Spleen (tissue), 11 donors: ENCODE measurements around the gene GRB10. TPM values are rescaled to one million over a fixed set of nuclear protein-coding genes. Genes with fewer than 3 reads are reported as not detected.

Source experiments
- DNase-seq: peaks from one replicate; pipeline ENCODE4 v3.0.0-alpha.2; 2020
- H3K27ac ChIP-seq, 8 donors: fragments of 200-600 bp; sonication (generic) in 7 of 8; 1 replicate in 4 of 8; 2 replicates in 4 of 8; pipeline versions ENCODE4 v1.5.0 to v1.8.0; 2016 to 2021; ENCODE audit warnings: inconsistent platforms in 4 of 8, mild to moderate bottlenecking in 4 of 8, moderate library complexity in 1 of 8
- H3K27me3 ChIP-seq, 7 donors: fragments of 200-600 bp; sonication (generic) in 6 of 7; replicated peaks in 1 of 7; 1 replicate in 4 of 7; 2 replicates in 3 of 7; pipeline versions ENCODE4 v1.5.0 to v1.8.0; 2016 to 2021; ENCODE audit warnings: inconsistent platforms in 3 of 7, mild to moderate bottlenecking in 1 of 7
- H3K36me3 ChIP-seq, 6 donors: fragments of 200-600 bp; sonication (generic) in 5 of 6; 1 replicate in 4 of 6; 2 replicates in 2 of 6; pipeline versions ENCODE4 v1.5.0 to v1.8.0; 2016 to 2021; ENCODE audit warnings: inconsistent platforms in 2 of 6
- H3K4me1 ChIP-seq, 6 donors: fragments of 200-600 bp; sonication (generic) in 5 of 6; 1 replicate in 3 of 6; 2 replicates in 3 of 6; pipeline versions ENCODE4 v1.5.0 to v1.8.0; 2016 to 2021; ENCODE audit warnings: inconsistent platforms in 3 of 6
- H3K4me3 ChIP-seq, 8 donors: fragments of 200-600 bp; sonication (generic) in 7 of 8; 1 replicate in 4 of 8; 2 replicates in 4 of 8; pipeline versions ENCODE4 v1.5.0 to v1.8.0; 2016 to 2021; ENCODE audit warnings: inconsistent platforms in 4 of 8, mild to moderate bottlenecking in 4 of 8, moderate library complexity in 2 of 8
- H3K9me3 ChIP-seq, 8 donors: fragments of 200-600 bp; sonication (generic) in 7 of 8; 1 replicate in 4 of 8; 2 replicates in 4 of 8; pipeline versions ENCODE4 v1.5.0 to v1.8.0; 2016 to 2021; ENCODE audit warnings: inconsistent platforms in 4 of 8
- POLR2A ChIP-seq, 3 donors: fragments of 450-650 bp; IDR thresholded peaks; one replicate each; pipeline ENCODE4 v1.5.1; 2017; ENCODE audit warnings: antibody characterized with exemption in 3 of 3, mild to moderate bottlenecking in 1 of 3
- POLR2AphosphoS5 ChIP-seq, 3 donors: sonication (generic); formaldehyde crosslinking; IDR thresholded peaks; one replicate each; pipeline ENCODE4 v1.5.1; 2017; ENCODE audit warnings: antibody characterized with exemption in 3 of 3
- WGBS, 5 donors: extraction: QIAGEN DNeasy Blood & Tissue Kit in 3 of 5; methylation state at CpG; one replicate each; pipeline versions ENCODE4 v1.1.5 to v1.1.7; 2013 to 2018; 5-methylcytosine and 5-hydroxymethylcytosine counted together
- intact Hi-C: fragments of 100-400 bp; cut with DNase I; formaldehyde crosslinking; loops from one replicate; pipeline ENCODE4 v1.15.0; 2023; ENCODE audit warnings: low total_unique reads
- polyA plus RNA-seq, 3 donors: library from polyadenylated mRNA; stranded (reverse); fragments of 200-250 nt; gene quantifications; one replicate each; pipeline ENCODE4 v1.2.1, GENCODE V29; 2013
- total RNA-seq, 7 donors: library from RNA; depleted of rRNA in 3 of 7; stranded (reverse); fragments of >200 nt in 3 of 7; fragmentation: NEBNext Ultra II Directional in 4 of 7; extraction: Animal tissue kit (Norgen Biotek cat#: 25700) in 4 of 7; gene quantifications; one replicate each; pipeline versions ENCODE4 v1.1.0 to v1.2.1, GENCODE V29; 2016 to 2021
- TF ChIP-seq, protein P1 (sequence below), 11 experiments: fragments of 200-600 bp in 7 of 11; fragments of 450-650 bp in 4 of 11; sonication (generic) in 4 of 11; IDR thresholded peaks in 8 of 11; conservative IDR thresholded peaks in 3 of 11; 1 replicate in 7 of 11; 2 replicates in 4 of 11; pipeline versions ENCODE4 v1.4.0 to v1.8.0; 2016 to 2021; ENCODE audit warnings: antibody characterized with exemption in 11 of 11, inconsistent platforms in 4 of 11, mild to moderate bottlenecking in 1 of 11
- donor health status: healthy with polysubstance abuse.
- donor health status: DM: no; HTN: no; CAD: no; lungs with moderate emphysema.
- donor health status: DM: no; HTN: no; CAD: no.
- donor health status: Bipolar disorder and iron deficiency.
- donor health status: healthy.
- donor health status: DM: no; HTN: no; CAD: no.
- donor health status: DM: yes; HTN: yes; CAD: no.

GRB10 gene
- total and polyA plus RNA-seq, 10 donors: 11.3 to 159 (median 115) TPM

DNA sequence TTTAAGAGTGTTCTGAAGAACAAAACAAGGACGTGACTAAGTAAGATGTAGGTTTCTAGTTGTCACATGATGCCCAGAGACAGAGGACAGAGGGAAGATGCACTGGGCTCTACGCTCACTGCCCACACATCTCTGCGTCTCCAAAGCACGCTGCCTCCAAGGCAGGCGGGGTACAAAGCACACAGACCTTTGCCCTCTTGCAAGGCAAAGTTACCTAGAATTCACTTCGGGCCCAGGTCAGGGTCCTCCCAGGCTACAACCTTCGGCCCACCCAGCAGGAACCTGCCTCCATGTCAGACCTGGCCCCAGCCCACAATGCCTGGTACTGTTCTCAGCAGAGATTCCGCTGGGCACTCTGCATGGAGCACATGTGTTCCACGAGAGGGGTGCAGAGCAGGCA lies 26.5 kb downstream of the GRB10 start:
- Histone ChIP-seq H3K27ac (no peak overlapping the region), H3K27me3 (no peaks in the 10 kb centered on the region), H3K4me3 (no peak overlapping the region), H3K9me3 (no peaks in the 10 kb centered on the region), H3K4me1 (peaks cover 0 to 30% (median 7%) of the 10 kb centered on the region in 6 donors), H3K36me3 (peaks cover 0 to 36% (median 0%) of the 10 kb centered on the region in 6 donors)
- WGBS, 5 donors: 89 to 92% (median 91%) methylated on average over 9 of the region's 9 CpGs
- DNase-seq: no peak
- TF ChIP-seq POLR2AphosphoS5 (IDR thresholded peaks at IDR 0.05) (no peak), POLR2A (IDR thresholded peaks at IDR 0.05) (no peak)
- TF ChIP-seq, protein P1, sequence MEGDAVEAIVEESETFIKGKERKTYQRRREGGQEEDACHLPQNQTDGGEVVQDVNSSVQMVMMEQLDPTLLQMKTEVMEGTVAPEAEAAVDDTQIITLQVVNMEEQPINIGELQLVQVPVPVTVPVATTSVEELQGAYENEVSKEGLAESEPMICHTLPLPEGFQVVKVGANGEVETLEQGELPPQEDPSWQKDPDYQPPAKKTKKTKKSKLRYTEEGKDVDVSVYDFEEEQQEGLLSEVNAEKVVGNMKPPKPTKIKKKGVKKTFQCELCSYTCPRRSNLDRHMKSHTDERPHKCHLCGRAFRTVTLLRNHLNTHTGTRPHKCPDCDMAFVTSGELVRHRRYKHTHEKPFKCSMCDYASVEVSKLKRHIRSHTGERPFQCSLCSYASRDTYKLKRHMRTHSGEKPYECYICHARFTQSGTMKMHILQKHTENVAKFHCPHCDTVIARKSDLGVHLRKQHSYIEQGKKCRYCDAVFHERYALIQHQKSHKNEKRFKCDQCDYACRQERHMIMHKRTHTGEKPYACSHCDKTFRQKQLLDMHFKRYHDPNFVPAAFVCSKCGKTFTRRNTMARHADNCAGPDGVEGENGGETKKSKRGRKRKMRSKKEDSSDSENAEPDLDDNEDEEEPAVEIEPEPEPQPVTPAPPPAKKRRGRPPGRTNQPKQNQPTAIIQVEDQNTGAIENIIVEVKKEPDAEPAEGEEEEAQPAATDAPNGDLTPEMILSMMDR (IDR thresholded peaks at IDR 0.05 in 8 of 11, conservative IDR thresholded peaks at IDR 0.05 in 3 of 11): no peak
- intact Hi-C loops: no loop called here

DNA sequence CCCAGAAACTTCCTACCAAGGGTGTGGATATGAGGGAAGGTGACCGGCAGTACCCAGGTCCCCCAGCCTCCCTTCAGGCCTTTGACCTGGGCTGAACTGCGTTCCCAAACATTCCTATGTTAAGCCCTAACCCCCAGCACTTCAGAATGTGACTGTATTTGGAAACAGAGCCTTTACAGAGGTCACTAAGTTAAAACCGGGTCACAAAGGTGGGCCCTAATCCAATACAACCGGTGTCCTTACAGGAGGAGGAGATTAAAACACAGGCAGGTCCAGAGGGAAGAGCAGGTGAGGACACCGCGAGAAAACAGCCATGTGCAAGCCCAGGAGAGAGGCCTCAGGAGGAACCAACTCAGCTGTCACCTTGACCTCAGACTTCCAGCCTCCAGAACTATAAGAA lies 28.0 kb downstream of the GRB10 start:
- peaks cover 0 to 45% (median 0%) of the 10 kb centered on the region in 6 donors for H3K36me3 ChIP-seq
- no peaks in the 10 kb centered on the region for H3K27me3 ChIP-seq
- no peaks in the 10 kb centered on the region for H3K9me3 ChIP-seq
- no peak for TF ChIP-seq POLR2AphosphoS5 (IDR thresholded peaks at IDR 0.05)
- TF ChIP-seq, protein P1 (IDR thresholded peaks at IDR 0.05 in 8 of 11, conservative IDR thresholded peaks at IDR 0.05 in 3 of 11): no peak
- WGBS, 5 donors: 73 to 95% (median 83%) methylated on average over 6 of the region's 6 CpGs
- intact Hi-C loops: no loop called here
- peaks cover 0 to 30% (median 7%) of the 10 kb centered on the region in 6 donors for H3K4me1 ChIP-seq
- no peak overlapping the region for H3K4me3 ChIP-seq
- no peak overlapping the region for H3K27ac ChIP-seq
- no peak for DNase-seq

DNA sequence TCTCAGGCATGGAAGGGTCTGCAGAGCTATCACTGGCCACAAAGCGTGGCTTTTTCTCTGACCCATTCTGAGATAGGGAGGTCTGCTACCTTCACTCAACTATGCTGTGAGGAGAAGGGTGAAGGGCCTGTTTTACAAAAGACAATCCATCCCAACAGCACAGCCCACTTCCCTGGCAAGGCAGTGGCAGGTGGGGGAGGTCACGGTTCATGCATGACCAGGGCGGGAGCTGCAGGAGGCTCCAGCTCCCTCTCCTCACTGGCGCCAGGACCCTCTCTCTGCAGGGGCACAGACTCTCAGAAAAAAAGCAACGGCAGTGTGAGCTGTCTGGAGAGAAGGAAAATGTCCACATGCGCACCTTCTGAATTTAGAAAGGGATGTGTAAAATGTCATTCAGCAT lies 28.5 kb downstream of the GRB10 start:
- DNase-seq: no peak
- Histone ChIP-seq H3K9me3 (no peaks in the 10 kb centered on the region), H3K4me3 (no peak overlapping the region), H3K36me3 (peaks cover 0 to 46% (median 0%) of the 10 kb centered on the region in 6 donors), H3K27ac (no peak overlapping the region), H3K4me1 (peaks cover 0 to 30% (median 7%) of the 10 kb centered on the region in 6 donors), H3K27me3 (no peaks in the 10 kb centered on the region)
- 84 to 92% (median 87%) methylated on average over 6 of the region's 6 CpGs for WGBS, 5 donors
- TF ChIP-seq POLR2AphosphoS5 (IDR thresholded peaks at IDR 0.05) (no peak), POLR2A (IDR thresholded peaks at IDR 0.05) (no peak)
- TF ChIP-seq, protein P1 (IDR thresholded peaks at IDR 0.05 in 8 of 11, conservative IDR thresholded peaks at IDR 0.05 in 3 of 11): no peak
- intact Hi-C loops: no loop called here

DNA sequence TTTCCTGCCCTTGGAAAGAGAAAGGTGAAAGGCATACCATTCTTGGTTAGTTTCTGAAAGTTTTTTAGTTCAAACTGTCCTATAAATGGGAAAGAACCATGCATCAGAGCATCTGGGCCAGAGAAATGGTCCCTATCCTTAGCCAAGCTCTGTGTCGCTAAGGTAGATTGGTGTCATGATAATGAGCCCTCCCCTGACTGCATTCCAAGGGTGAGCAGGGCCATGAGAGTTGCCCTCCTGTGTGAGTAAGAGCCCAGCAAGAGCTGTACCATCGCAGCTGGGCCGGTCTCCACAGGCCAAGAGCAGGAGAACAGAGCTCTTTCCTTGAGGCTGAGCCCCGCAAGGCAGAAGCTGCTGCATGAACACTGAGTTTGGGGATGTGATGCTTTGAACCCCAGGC lies 30.3 kb downstream of the GRB10 start:
- whole genome bisulfite sequencing, 5 donors: 85 to 97% (median 90%) methylated on average over 4 of the region's 4 CpGs
- no peak for TF ChIP-seq POLR2A (IDR thresholded peaks at IDR 0.05)
- TF ChIP-seq, protein P1 (IDR thresholded peaks at IDR 0.05 in 8 of 11, conservative IDR thresholded peaks at IDR 0.05 in 3 of 11): no peak
- TF ChIP-seq POLR2AphosphoS5 (IDR thresholded peaks at IDR 0.05): no peak

More for the DNA sequence above, 30.3 kb downstream of the GRB10 start:
- intact Hi-C loops: no loop called here
- Histone ChIP-seq H3K27ac (no peak overlapping the region), H3K36me3 (peaks cover 0 to 55% (median 0%) of the 10 kb centered on the region in 6 donors), H3K9me3 (no peaks in the 10 kb centered on the region), H3K27me3 (no peaks in the 10 kb centered on the region), H3K4me1 (peaks cover 0 to 36% (median 7%) of the 10 kb centered on the region in 6 donors), H3K4me3 (no peak overlapping the region)
- DNase-seq: no peak
